AG09309 (cell line): ENCODE data around the gene JUND.

ENCODE experiments used
- DNase-seq: peaks from one replicate; pipeline ENCODE4 v3.0.0-alpha.2; 2010; ENCODE audit warnings: low read depth
- H3K4me3 ChIP-seq: 2 replicates; pipeline ENCODE4 v1.5.1; 2011; ENCODE audit warnings: mild to moderate bottlenecking, low read depth, low read length, moderate library complexity; ENCODE audit not compliant: control insufficient read depth
- CTCF ChIP-seq: IDR thresholded peaks from 2 replicates; pipeline ENCODE4 v1.5.1; 2011; ENCODE audit warnings: mild to moderate bottlenecking, low read depth, low read length, inconsistent platforms; ENCODE audit not compliant: insufficient read depth, control insufficient read depth; ENCODE audit errors: missing control alignments

The JUND gene

GRCh38 chr19:18262917-18263316 lies 18.5 kb downstream of the JUND start:
- no peak overlapping the region for H3K4me3 ChIP-seq
- no peak for DNase-seq
- no peak for TF ChIP-seq CTCF

DNA sequence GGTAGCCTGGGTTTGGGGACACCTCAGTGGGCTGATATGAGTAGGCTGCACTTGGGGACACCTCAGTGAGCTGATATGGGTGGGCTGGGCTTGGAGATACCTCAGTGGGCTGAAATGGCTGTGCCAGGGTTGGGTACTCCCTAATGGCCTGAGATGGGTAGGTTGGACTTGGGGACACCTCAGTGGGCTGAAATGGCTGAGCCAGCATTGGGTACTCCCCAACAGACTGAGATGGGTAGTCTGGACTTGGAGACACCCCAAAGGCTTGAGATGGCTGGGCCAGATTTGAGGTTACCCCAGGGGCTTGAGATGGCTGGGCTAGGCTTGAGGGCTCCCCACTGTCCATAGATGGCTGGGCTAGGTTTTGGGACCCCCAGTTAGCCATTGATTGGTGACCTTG lies 19.3 kb downstream of the JUND start:
- TF ChIP-seq CTCF: no peak
- no peak overlapping the region for H3K4me3 ChIP-seq
- DNase-seq: no peak

- TF ChIP-seq CTCF: no peak
- DNase-seq: no peak
These were observed 19.9 kb downstream of the JUND start for GRCh38 chr19:18261474-18261873.

DNA sequence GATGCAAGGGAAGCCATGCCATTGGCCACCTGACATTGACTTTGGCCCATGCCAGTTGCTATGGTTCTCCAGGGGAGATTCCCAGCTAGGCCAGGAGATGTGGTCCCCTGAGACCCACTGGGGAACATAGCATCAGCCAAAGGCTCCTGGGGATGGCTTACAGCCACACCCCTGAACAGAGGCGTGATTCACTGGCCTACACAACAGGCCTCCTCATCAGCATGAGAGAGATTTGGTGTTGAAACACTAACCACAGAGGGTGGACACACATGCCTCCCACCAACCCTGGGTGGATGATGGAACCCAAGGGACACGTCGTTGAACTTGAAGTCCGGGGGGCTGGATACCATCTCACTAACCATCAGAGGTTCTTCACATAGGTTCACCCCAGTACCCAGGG lies 21.5 kb downstream of the JUND start:
- DNase-seq: no peak
- TF ChIP-seq CTCF: no peak

More at GRCh38 chr19:18261474-18261873, 19.9 kb downstream of the JUND start:
- no peak overlapping the region for H3K4me3 ChIP-seq

GRCh38 chr19:18257503-18258470 lies 23.6 kb downstream of the JUND start:
- no peak for DNase-seq
- TF ChIP-seq CTCF: no peak
- no peak overlapping the region for H3K4me3 ChIP-seq

More for the DNA sequence above, 21.5 kb downstream of the JUND start:
- no peak overlapping the region for H3K4me3 ChIP-seq

DNA sequence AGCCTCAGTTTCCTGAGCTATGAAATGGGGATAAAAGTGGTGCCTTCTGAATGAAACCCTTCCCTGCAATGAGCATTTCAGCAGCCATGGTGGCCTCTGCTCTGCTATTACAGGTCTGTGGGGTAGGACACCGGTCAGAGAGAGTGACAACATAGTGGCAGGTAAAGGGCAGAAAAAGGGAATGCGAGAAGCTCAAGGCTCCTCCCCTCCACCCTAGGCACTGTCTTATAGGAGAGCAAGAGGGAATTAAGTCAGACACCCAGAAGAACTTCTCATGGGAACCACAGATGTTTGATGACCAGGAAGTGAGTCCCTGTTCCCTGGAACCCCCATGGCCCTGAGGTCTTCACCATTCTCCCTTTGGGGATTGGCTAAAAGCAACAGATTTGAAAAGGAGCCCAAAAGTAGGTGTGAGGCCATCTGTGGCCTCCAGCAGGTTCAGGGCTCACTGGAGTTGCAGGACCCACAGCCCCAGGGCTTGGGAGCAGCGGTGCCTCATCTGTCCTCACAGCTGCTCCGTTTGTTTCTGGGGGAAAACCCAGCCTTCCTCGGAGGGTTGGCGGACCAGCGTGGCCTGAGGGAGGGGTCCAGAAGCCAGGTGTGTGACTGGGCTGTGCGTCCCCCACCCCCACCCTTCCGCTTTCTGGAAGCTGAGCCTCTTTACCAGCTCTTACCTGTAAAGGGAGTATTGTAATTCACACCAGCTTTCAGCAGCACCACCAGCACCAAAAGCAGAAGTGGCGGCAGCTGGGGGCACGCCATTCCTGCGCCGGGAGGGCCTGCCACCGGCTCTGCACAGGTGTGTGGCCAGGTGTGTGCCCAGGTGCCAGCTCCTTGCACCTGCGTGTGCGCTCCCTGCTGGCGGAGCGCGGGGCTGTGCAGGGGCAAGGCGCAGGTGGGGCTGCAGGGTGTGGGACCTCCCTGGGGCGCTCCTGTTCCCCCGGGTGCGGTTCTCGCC lies 26.6 kb downstream of the JUND start:
- H3K4me3 ChIP-seq: no peak overlapping the region
- DNase-seq: no peak

More for the DNA sequence above, 26.6 kb downstream of the JUND start:
- no peak for TF ChIP-seq CTCF
